ENCODE data around the gene SNX14.

Gene SNX14

GRCh38 chr6:85456782-85457181 is 136.9 kb downstream of the SNX14 start:
- no peak for DNase-seq (ENCODE audit: low spot score)
- in situ Hi-C loops (cut with MboI; ENCODE audit: low pct_unique_long_range_greater_than_20kb, low sequenced_read_pairs, unreplicated experiment), result no loop called here
- no peak for TF ChIP-seq CTCF (IDR thresholded peaks at IDR 0.05; ENCODE audit: extremely low read depth, insufficient read depth, missing control alignments)

All from GM13977 (cell line).